Measurements from ENCODE around the gene SPIB.

The SPIB gene

GRCh38 chr19:50476907-50477238, 58.1 kb downstream of the SPIB start:
- no peak for TF ChIP-seq CTCF (IDR thresholded peaks at IDR 0.05; ENCODE audit: borderline replicate concordance, control extremely low read depth, extremely low read depth, insufficient read depth, missing control alignments)
- DNase-seq (ENCODE audit: low spot score): no peak
- in situ Hi-C loops (cut with MboI; ENCODE audit: low sequenced_read_pairs, unreplicated experiment): no loop called here

GRCh38 chr19:50477751-50478515, 59.2 kb downstream of the SPIB start:
- no peak for TF ChIP-seq CTCF (IDR thresholded peaks at IDR 0.05; ENCODE audit: borderline replicate concordance, control extremely low read depth, extremely low read depth, insufficient read depth, missing control alignments)
- in situ Hi-C loops (cut with MboI; ENCODE audit: low sequenced_read_pairs, unreplicated experiment): no loop called here

GRCh38 chr19:50478901-50479715, 60.4 kb downstream of the SPIB start:
- in situ Hi-C loops (cut with MboI; ENCODE audit: low sequenced_read_pairs, unreplicated experiment): no loop called here
- DNase-seq (ENCODE audit: low spot score): no peak
- TF ChIP-seq CTCF (IDR thresholded peaks at IDR 0.05; ENCODE audit: borderline replicate concordance, control extremely low read depth, extremely low read depth, insufficient read depth, missing control alignments): no peak

More at GRCh38 chr19:50477751-50478515, 59.2 kb downstream of the SPIB start:
- no peak for DNase-seq (ENCODE audit: low spot score)

- TF ChIP-seq CTCF (IDR thresholded peaks at IDR 0.05; ENCODE audit: borderline replicate concordance, control extremely low read depth, extremely low read depth, insufficient read depth, missing control alignments): no peak
- in situ Hi-C loops (cut with MboI; ENCODE audit: low sequenced_read_pairs, unreplicated experiment): no loop called here
These were observed 61.1 kb downstream of the SPIB start for GRCh38 chr19:50479761-50480251.

GRCh38 chr19:50480281-50481111, 61.8 kb downstream of the SPIB start:
- DNase-seq (ENCODE audit: low spot score): no peak
- in situ Hi-C loops (cut with MboI; ENCODE audit: low sequenced_read_pairs, unreplicated experiment): no loop called here

More at GRCh38 chr19:50479761-50480251, 61.1 kb downstream of the SPIB start:
- no peak for DNase-seq (ENCODE audit: low spot score)

More at GRCh38 chr19:50480281-50481111, 61.8 kb downstream of the SPIB start:
- TF ChIP-seq CTCF (IDR thresholded peaks at IDR 0.05; ENCODE audit: borderline replicate concordance, control extremely low read depth, extremely low read depth, insufficient read depth, missing control alignments): no peak
